OCI-LY3 (cell line): Measurements from ENCODE around the gene ZFP92.

Experiments used
- H2AFZ ChIP-seq: fragments of 200-600, 300-600 bp; shearing (Covaris generic); 2 replicates; pipeline ENCODE4 v1.6.0; 2014; ENCODE audit warnings: antibody characterized with exemption, low read depth, low read length
- H3K27ac ChIP-seq: fragments of 200-600, 300-600 bp; sonication (generic); 2 replicates; pipeline ENCODE4 v1.5.1; 2014; ENCODE audit warnings: mild to moderate bottlenecking, low read length, moderate library complexity, mixed read lengths
- H3K27me3 ChIP-seq: fragments of 200-600, 300-600 bp; sonication (generic); 2 replicates; pipeline ENCODE4 v1.6.1; 2014; ENCODE audit warnings: low read depth, low read length, mixed read lengths
- H3K36me3 ChIP-seq: fragments of 200-600, 300-600 bp; sonication (generic); replicated peaks from 2 replicates; pipeline ENCODE3; 2014; ENCODE audit warnings: low read depth, low read length, mixed read lengths
- H3K4me1 ChIP-seq: fragments of 300-600, 200-600 bp; sonication (generic); 2 replicates; pipeline ENCODE4 v1.6.1; 2014; ENCODE audit warnings: low read length, mixed read lengths
- H3K4me2 ChIP-seq: fragments of 200-600, 300-600 bp; sonication (generic); 2 replicates; pipeline ENCODE4 v1.6.1; 2014; ENCODE audit warnings: low read length, mixed read lengths
- H3K4me3 ChIP-seq: fragments of 300-600, 200-600 bp; sonication (generic); 2 replicates; pipeline ENCODE4 v1.5.1; 2014; ENCODE audit warnings: antibody characterized with exemption, mild to moderate bottlenecking, low read length, moderate library complexity
- H3K79me2 ChIP-seq: fragments of 300-600, 200-600 bp; shearing (Covaris generic); 2 replicates; pipeline ENCODE4 v1.6.1; 2014; ENCODE audit warnings: mild to moderate bottlenecking, low read length, mixed read lengths
- H3K9ac ChIP-seq: fragments of 300-600, 200-600 bp; shearing (Covaris generic); 2 replicates; pipeline ENCODE4 v1.6.0; 2014; ENCODE audit warnings: mild to moderate bottlenecking, low read length, moderate library complexity
- H3K9me3 ChIP-seq: fragments of 200-600, 300-600 bp; shearing (Covaris generic); 2 replicates; pipeline ENCODE4 v1.6.1; 2014; ENCODE audit warnings: low read length, mixed read lengths; ENCODE audit not compliant: insufficient read depth
- H4K20me1 ChIP-seq: fragments of 200-600, 300-600 bp; sonication (generic); 2 replicates; pipeline ENCODE4 v1.6.1; 2016; ENCODE audit warnings: low read length, mixed read lengths; ENCODE audit not compliant: insufficient read depth
- CTCF ChIP-seq: fragments of 200-600, 300-600 bp; sonication (generic); IDR thresholded peaks from 2 replicates; pipeline ENCODE4 v1.5.1; 2014; ENCODE audit warnings: antibody characterized with exemption, low read length, low read depth
- EZH2phosphoT487 ChIP-seq: fragments of 200-600 bp; shearing (Covaris generic); IDR thresholded peaks from 2 replicates; pipeline ENCODE4 v1.6.1; 2018; ENCODE audit warnings: antibody characterized with exemption, mixed run types, low read depth

ZFP92 gene

GRCh38 chrX:153406903-153407302 lies 4.4 kb upstream of the ZFP92 start:
- Histone ChIP-seq H3K36me3 (no peaks in the 10 kb centered on the region), H3K27ac (no peak overlapping the region), H2AFZ (no peak overlapping the region), H3K9me3 (no peaks in the 10 kb centered on the region), H3K27me3 (no peaks in the 10 kb centered on the region; the same call in 1 of the 2 replicates), H3K9ac (no peak overlapping the region), H3K79me2 (peaks cover 2% of the 10 kb centered on the region; the same call in 1 of the 2 replicates), H3K4me1 (peaks cover 5% of the 10 kb centered on the region), H3K4me2 (no peak overlapping the region), H4K20me1 (no peaks in the 10 kb centered on the region), H3K4me3 (no peak overlapping the region)
- TF ChIP-seq CTCF (no peak), EZH2phosphoT487 (no peak)

DNA sequence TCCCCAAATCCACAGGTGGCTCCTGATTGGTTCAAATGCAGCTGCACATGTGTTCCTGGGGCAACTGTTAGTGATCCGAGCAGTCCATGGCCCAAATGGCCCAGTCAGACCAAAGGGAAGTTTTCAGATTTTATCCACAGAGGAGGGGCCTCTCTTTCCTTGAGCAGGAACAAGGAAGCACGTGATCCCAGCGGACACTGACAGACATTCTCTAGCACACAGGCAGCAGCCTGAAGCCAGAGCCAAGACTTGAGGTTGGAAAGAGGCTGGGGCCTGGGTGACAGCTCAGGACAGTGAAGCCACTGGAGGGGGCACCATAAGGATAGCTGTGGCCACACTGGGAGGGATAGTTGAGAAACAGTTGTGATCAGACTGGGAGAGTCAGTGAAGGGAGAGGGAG lies 3.5 kb upstream of the ZFP92 start:
- H3K9ac ChIP-seq, result no peak overlapping the region
- TF ChIP-seq EZH2phosphoT487 (no peak), CTCF (no peak)
- peaks cover 13% of the 10 kb centered on the region for H3K4me1 ChIP-seq
- no peak overlapping the region for H3K27ac ChIP-seq
- H3K9me3 ChIP-seq, result no peaks in the 10 kb centered on the region
- H3K27me3 ChIP-seq, result no peaks in the 10 kb centered on the region; the same call in 1 of the 2 replicates
- peaks cover 7% of the 10 kb centered on the region; the same call in 1 of the 2 replicates for H3K79me2 ChIP-seq
- H3K4me3 ChIP-seq, result no peak overlapping the region
- no peaks in the 10 kb centered on the region for H3K36me3 ChIP-seq
- no peaks in the 10 kb centered on the region for H4K20me1 ChIP-seq
- no peak overlapping the region for H3K4me2 ChIP-seq
- no peak overlapping the region for H2AFZ ChIP-seq

DNA sequence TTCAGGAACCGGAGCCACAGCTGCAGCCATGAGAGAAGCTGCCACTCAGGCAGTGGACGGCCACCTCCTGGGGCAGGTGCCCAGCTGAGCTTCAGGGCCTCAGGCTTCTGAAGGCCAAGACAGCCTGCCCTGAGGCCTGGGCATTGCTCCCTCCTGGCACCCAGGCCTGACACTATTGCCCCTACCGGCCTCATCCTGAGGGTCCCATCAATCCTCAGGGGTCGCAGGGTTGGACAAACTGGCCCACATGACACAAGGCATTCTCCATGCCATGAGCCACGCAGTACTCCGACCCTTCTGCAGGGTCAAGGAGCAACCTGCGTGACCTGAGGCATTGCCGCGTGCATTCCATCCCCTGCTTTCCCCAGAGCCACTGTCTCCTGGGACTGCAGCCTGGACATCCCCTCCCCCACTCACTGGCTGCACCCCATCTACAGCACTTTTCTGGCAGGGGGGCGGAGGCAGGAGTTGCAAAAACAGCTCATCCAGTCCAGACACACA lies 3.0 kb upstream of the ZFP92 start:
- Histone ChIP-seq H3K36me3 (no peaks in the 10 kb centered on the region), H3K9me3 (no peaks in the 10 kb centered on the region), H2AFZ (no peak overlapping the region), H3K4me2 (no peak overlapping the region), H3K79me2 (peaks cover 7% of the 10 kb centered on the region; the same call in 1 of the 2 replicates), H3K4me3 (no peak overlapping the region), H3K9ac (no peak overlapping the region), H3K27ac (no peak overlapping the region), H4K20me1 (no peaks in the 10 kb centered on the region), H3K4me1 (peaks cover 15% of the 10 kb centered on the region), H3K27me3 (no peaks in the 10 kb centered on the region)
- TF ChIP-seq EZH2phosphoT487 (no peak), CTCF (no peak)

DNA sequence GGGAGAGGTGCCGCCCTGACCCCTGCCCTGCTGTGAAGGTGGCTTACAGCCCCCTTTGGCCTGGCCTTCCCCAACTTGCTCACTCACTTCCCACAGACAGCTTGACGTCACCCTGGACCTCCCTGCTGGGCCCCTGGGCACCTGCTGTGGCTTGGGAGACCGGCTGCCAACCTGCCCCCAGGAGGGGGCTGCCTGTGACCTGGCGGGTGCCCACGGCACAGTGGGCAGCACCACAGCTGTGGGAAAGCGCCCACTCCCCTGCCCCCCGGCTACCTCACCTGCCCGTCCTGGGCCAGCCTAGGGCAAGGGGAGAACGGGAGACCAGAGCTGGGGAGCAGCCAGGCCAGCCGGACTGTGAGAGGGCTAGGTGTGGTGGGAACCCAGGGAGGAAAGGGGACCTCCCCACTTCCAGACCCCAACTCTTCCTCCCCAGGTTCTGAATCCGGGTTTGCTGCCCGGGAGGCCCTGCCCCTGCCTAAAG lies 2.4 kb upstream of the ZFP92 start:
- no peaks in the 10 kb centered on the region for H3K27me3 ChIP-seq
- no peak overlapping the region for H2AFZ ChIP-seq
- TF ChIP-seq CTCF (no peak), EZH2phosphoT487 (no peak)
- H3K36me3 ChIP-seq, result no peaks in the 10 kb centered on the region
- peaks cover 15% of the 10 kb centered on the region for H3K4me1 ChIP-seq
- H3K9ac ChIP-seq, result no peak overlapping the region
- H3K4me2 ChIP-seq, result no peak overlapping the region
- H3K79me2 ChIP-seq, result peaks cover 7% of the 10 kb centered on the region; the same call in 1 of the 2 replicates
- H3K4me3 ChIP-seq, result no peak overlapping the region
- no peaks in the 10 kb centered on the region for H3K9me3 ChIP-seq
- H4K20me1 ChIP-seq, result no peaks in the 10 kb centered on the region
- H3K27ac ChIP-seq, result no peak overlapping the region
